Right lobe of liver (tissue), 4 donors: ENCODE results near the gene NKX2-3.

Experiments used
- CTCF ChIP-seq, 4 donors: fragments of 200-600 bp in 3 of 4; fragments of 450-650 bp in 1 of 4; IDR thresholded peaks; one replicate each; pipeline versions ENCODE4 v1.5.1 to v1.8.0; 2016 to 2022; ENCODE audit warnings: antibody characterized with exemption in 4 of 4, mild to moderate bottlenecking in 2 of 4
- POLR2A ChIP-seq: fragments of 450-650 bp; IDR thresholded peaks from one replicate; pipeline ENCODE4 v1.6.1; 2017; ENCODE audit warnings: antibody characterized with exemption, mild to moderate bottlenecking
- donor health status: DM: no; HTN: no; CAD: no.
- donor health status: DM: no; HTN: no; CAD: no.
- donor health status: DM: no; HTN: yes; CAD: no.

- TF ChIP-seq POLR2A, result no peak
- no peak for TF ChIP-seq CTCF (IDR thresholded peaks at IDR 0.05)
These were observed 49.6 kb downstream of the NKX2-3 start for GRCh38 chr10:99582255-99582770.
